ENCODE data around the gene CD24.

Gene CD24

DNA sequence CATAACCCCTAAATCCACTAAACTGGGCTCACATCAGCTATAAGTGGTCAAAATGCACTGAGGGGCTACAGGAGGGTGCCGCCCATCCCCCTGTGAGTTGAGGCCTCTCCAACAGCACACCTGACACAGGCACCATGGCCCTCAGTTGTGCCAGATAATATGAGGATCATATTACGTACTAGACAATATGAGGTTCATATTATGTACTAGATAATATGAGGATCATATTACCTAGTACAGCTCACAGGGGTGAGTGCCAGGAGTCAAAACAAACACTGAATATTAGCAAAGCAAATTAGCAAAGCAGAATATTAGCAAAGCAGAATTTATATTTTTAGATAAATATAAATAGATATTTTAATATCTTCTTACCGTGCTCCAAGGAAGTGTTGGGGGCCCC lies 35.3 kb downstream of the CD24 start:
- no peaks in the 10 kb centered on the region for H3K36me3 ChIP-seq (ENCODE audit: control insufficient read depth in 2 of 2, insufficient read depth in 2 of 2, low read length in 2 of 2)
- no peak overlapping the region for H3K27ac ChIP-seq (ENCODE audit: low read length)
- H3K4me1 ChIP-seq (ENCODE audit: control insufficient read depth, insufficient read depth, low read length), result no peaks in the 10 kb centered on the region
- H3K4me3 ChIP-seq (ENCODE audit: low read length in 2 of 2), result no peak overlapping the region
- H3K27me3 ChIP-seq (ENCODE audit: control insufficient read depth in 1 of 2, insufficient read depth in 2 of 2, low read length in 2 of 2), result no peaks in the 10 kb centered on the region
- no peaks in the 10 kb centered on the region for H3K9me3 ChIP-seq (ENCODE audit: control insufficient read depth in 2 of 2, low read length in 2 of 2)
- H3K9ac ChIP-seq (ENCODE audit: low read length in 2 of 2), result no peak overlapping the region

DNA sequence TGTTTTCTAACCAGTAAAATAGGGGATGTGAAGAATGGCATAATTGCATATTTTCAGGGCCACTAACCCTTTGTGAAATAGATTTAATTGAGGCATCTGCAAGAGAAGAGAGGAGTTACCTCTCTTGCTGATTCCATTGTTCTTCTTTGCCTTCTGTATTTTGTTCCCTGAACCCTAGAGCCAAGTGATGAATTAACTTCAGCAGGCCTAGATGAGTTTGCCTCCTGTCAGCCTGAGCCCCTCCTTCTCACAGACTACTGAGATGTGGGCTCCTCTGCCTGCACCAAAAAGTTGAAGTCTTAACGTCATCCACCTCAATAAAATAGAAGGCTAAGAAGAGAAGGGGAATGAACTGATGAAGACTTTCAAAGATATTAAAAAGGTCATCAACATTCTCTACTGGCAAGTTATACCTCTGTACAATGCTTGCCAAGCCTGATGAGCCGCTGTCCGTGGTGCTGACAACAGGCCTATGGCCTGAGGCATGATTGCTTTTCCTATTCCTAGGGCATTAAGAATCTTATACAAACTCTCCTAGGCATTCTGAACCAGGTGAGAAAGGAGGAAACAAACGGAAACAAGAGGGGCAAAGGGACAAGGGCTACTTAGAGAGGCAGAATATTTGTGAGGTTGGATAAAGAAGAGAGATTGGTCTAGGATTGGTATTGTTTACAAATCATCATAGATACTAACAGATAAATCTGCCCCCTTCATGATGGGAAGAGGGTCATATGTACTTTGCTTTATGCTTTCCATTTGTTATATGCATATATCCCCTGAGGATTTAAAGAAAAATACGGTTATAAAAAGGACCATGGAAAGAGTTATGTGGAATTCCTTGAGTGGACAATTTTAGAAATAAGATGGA lies 46.8 kb downstream of the CD24 start:
- Histone ChIP-seq H3K27ac (ENCODE audit: low read length) (no peak overlapping the region), H3K4me1 (ENCODE audit: control insufficient read depth, insufficient read depth, low read length) (no peaks in the 10 kb centered on the region), H3K36me3 (ENCODE audit: control insufficient read depth in 2 of 2, insufficient read depth in 2 of 2, low read length in 2 of 2) (no peaks in the 10 kb centered on the region), H3K4me3 (ENCODE audit: low read length in 2 of 2) (no peak overlapping the region), H3K9ac (ENCODE audit: low read length in 2 of 2) (no peak overlapping the region), H3K27me3 (ENCODE audit: control insufficient read depth in 1 of 2, insufficient read depth in 2 of 2, low read length in 2 of 2) (peaks cover 0 to 2% of the 10 kb centered on the region in 2 donors), H3K9me3 (ENCODE audit: control insufficient read depth in 2 of 2, low read length in 2 of 2) (no peaks in the 10 kb centered on the region)

DNA sequence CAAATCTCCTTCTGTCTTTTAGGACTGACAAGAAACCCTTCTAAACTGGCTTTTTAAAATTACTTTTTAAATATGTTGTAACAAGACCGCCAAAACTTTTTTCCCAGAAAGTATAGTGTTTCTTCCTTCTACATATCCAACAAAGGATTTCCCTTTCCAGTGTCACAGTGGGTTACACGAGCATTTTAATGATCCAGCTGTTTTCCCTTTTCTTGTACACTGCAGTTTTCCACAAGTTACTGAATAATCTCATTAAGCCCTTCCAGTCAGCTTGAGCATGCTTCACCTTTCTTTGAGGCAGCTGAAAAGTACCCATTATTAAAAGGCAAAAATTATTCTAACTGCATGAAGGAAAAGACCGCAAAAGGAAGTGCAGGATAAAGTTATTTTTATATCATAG lies 48.6 kb downstream of the CD24 start:
- Histone ChIP-seq H3K9ac (ENCODE audit: low read length in 2 of 2) (no peak overlapping the region), H3K27me3 (ENCODE audit: control insufficient read depth in 1 of 2, insufficient read depth in 2 of 2, low read length in 2 of 2) (peaks cover 0 to 2% of the 10 kb centered on the region in 2 donors), H3K36me3 (ENCODE audit: control insufficient read depth in 2 of 2, insufficient read depth in 2 of 2, low read length in 2 of 2) (no peaks in the 10 kb centered on the region), H3K9me3 (ENCODE audit: control insufficient read depth in 2 of 2, low read length in 2 of 2) (no peaks in the 10 kb centered on the region), H3K27ac (ENCODE audit: low read length) (no peak overlapping the region), H3K4me1 (ENCODE audit: control insufficient read depth, insufficient read depth, low read length) (no peaks in the 10 kb centered on the region), H3K4me3 (ENCODE audit: low read length in 2 of 2) (no peak overlapping the region)

DNA sequence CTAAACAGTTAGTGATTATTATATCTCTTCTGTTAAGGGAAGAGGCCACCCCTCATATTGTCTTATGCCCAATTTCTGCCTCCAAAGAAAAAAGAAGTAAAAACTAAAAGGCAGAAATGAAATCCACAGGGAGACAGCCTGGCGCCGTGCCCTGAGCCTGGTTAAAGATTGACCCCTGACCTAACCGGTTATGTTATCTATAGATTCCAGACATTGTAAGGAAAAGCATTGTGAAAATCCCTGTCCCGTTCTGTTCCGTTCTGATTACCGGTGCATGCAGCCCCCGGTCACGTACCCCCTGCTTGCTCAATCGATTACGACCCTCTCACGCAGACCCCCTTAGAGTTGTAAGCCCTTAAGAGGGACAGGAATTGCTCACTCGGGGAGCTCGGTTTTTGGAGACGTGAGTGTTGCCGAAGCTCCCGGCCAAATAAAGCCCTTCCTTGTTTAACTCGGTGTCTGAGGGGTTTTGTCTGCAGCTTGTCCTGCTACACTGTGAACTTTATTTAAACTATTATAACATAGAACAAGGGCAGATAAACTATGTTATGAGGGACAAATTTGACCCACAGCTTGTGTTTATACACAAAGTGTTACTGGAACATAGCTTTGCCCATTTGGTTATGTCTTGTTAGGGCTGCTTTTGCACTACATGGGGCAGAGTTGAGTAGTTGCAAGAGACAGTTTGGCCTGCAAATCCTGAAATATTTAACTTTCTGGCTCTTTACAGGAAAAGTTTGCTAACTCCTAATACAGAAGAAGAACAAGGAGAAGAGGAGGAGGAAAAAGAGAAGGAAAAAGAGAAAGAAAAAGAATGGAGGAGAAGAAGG lies 49.6 kb downstream of the CD24 start:
- no peaks in the 10 kb centered on the region for H3K36me3 ChIP-seq (ENCODE audit: control insufficient read depth in 2 of 2, insufficient read depth in 2 of 2, low read length in 2 of 2)
- H3K4me3 ChIP-seq (ENCODE audit: low read length in 2 of 2), result no peak overlapping the region
- H3K4me1 ChIP-seq (ENCODE audit: control insufficient read depth, insufficient read depth, low read length), result no peaks in the 10 kb centered on the region
- no peak overlapping the region for H3K27ac ChIP-seq (ENCODE audit: low read length)
- H3K27me3 ChIP-seq (ENCODE audit: control insufficient read depth in 1 of 2, insufficient read depth in 2 of 2, low read length in 2 of 2), result peaks cover 0 to 2% of the 10 kb centered on the region in 2 donors
- H3K9ac ChIP-seq (ENCODE audit: low read length in 2 of 2), result no peak overlapping the region
- no peaks in the 10 kb centered on the region for H3K9me3 ChIP-seq (ENCODE audit: control insufficient read depth in 2 of 2, low read length in 2 of 2)

DNA sequence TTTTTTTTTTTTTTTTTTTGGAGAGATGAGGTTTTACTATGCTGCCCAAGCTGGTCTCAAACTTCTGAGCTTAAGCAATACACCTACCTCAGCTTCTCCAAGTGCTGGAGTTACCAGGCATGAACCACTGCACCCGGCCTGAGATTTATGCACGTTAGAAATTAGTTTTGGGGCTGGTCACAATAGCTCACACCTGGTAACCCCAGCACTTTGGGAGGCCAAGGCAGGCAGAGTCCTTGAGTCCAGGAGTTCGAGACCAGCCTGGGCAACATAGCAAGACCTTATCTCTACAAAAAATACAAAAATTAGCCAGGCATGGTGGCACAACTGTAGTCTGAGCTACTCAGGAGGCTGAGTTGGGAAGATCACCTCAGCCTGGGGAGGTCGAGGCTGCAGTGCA lies 51.9 kb downstream of the CD24 start:
- no peaks in the 10 kb centered on the region for H3K9me3 ChIP-seq (ENCODE audit: control insufficient read depth in 2 of 2, low read length in 2 of 2)

More for the DNA sequence above, 51.9 kb downstream of the CD24 start:
- Histone ChIP-seq H3K27me3 (ENCODE audit: control insufficient read depth in 1 of 2, insufficient read depth in 2 of 2, low read length in 2 of 2) (no peaks in the 10 kb centered on the region), H3K9ac (ENCODE audit: low read length in 2 of 2) (no peak overlapping the region), H3K27ac (ENCODE audit: low read length) (no peak overlapping the region), H3K4me3 (ENCODE audit: low read length in 2 of 2) (no peak overlapping the region), H3K4me1 (ENCODE audit: control insufficient read depth, insufficient read depth, low read length) (no peaks in the 10 kb centered on the region), H3K36me3 (ENCODE audit: control insufficient read depth in 2 of 2, insufficient read depth in 2 of 2, low read length in 2 of 2) (no peaks in the 10 kb centered on the region)

Data from stomach smooth muscle (tissue), 2 donors.